K562 (cell line): ENCODE measurements around the gene TMTC2.

Source experiments
- BCOR ChIP-seq: fragments of 450-650 bp; IDR thresholded peaks from 2 replicates; pipeline ENCODE4 v1.6.1; 2016
- IRF2 ChIP-seq: sonication (generic); formaldehyde crosslinking; IDR thresholded peaks from 2 replicates; pipeline ENCODE4 v1.8.1; 2022; ENCODE audit warnings: mild to moderate bottlenecking, missing genetic modification reagents
- POLR2G ChIP-seq: fragments of 200-400 bp; formaldehyde crosslinking; IDR thresholded peaks from 2 replicates; pipeline ENCODE4 v1.6.1; 2017; ENCODE audit warnings: low read depth, mild to moderate bottlenecking, antibody characterized with exemption, low read length, moderate library complexity
- ZFX ChIP-seq: sonication (generic); formaldehyde crosslinking; IDR thresholded peaks from 2 replicates; pipeline ENCODE4 v1.8.0; 2022; ENCODE audit warnings: mild to moderate bottlenecking, missing genetic modification reagents, moderate library complexity
- TF ChIP-seq, protein P1 (sequence below), 3 experiments: IDR thresholded peaks in 2 of 3; conservative IDR thresholded peaks in 1 of 3; 2 replicates each; pipeline ENCODE4 v1.5.1; 2011 to 2012; ENCODE audit warnings: low read length in 3 of 3, mild to moderate bottlenecking in 3 of 3, control low read depth in 2 of 3, improper control_type of control experiment in 1 of 3, inconsistent platforms in 1 of 3, low read depth in 1 of 3, mixed read lengths in 1 of 3, moderate library complexity in 1 of 3; ENCODE audit not compliant: insufficient read depth in 2 of 3
- TF ChIP-seq, protein P2 (sequence below), 2 experiments: fragments of 450-650 bp in 1 of 2; sonication (generic) in 1 of 2; formaldehyde crosslinking in 1 of 2; IDR thresholded peaks in 1 of 2; conservative IDR thresholded peaks in 1 of 2; 2 replicates each; pipeline versions ENCODE4 v1.6.1 to v1.8.1; 2016 to 2023; ENCODE audit warnings: mild to moderate bottlenecking in 2 of 2, moderate library complexity in 2 of 2, inconsistent platforms in 1 of 2, missing genetic modification reagents in 1 of 2

DNA sequence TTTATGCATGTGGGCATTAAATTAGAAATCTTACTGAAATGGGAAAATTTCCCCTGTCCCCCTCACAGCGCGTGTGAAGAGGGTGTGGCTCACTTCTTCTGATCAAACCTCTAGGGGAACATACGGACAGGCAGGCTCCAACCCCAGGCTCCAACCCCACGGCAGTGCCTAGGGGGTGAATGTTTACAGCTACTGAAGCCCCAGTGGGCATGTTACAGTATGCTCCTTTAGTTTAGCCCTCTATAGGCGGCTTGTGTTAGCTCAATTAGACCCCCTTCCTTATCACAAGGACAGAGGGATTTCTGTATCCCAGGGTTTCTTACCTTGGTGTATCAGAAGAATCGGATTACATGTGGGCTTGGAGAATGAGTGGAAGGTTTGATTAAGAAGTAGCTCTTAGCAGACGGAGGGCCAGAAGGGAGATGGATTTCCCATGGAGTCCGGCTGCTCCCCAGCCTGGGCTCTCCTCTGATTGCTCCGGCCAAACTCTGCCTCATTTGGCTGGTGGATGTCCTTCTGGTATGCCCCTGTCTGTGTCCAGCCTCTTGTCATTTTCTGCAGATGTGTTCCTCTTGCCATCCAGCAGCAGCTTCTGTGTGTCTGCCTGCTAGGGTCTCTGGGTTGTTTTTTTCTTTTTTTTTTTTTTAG, 223.7 kb downstream of the TMTC2 start:
- TF ChIP-seq, protein P1, sequence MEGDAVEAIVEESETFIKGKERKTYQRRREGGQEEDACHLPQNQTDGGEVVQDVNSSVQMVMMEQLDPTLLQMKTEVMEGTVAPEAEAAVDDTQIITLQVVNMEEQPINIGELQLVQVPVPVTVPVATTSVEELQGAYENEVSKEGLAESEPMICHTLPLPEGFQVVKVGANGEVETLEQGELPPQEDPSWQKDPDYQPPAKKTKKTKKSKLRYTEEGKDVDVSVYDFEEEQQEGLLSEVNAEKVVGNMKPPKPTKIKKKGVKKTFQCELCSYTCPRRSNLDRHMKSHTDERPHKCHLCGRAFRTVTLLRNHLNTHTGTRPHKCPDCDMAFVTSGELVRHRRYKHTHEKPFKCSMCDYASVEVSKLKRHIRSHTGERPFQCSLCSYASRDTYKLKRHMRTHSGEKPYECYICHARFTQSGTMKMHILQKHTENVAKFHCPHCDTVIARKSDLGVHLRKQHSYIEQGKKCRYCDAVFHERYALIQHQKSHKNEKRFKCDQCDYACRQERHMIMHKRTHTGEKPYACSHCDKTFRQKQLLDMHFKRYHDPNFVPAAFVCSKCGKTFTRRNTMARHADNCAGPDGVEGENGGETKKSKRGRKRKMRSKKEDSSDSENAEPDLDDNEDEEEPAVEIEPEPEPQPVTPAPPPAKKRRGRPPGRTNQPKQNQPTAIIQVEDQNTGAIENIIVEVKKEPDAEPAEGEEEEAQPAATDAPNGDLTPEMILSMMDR (IDR thresholded peaks at IDR 0.05 in 2 of 3, conservative IDR thresholded peaks at IDR 0.05 in 1 of 3; ENCODE audit: insufficient read depth in 2 of 3, low read depth in 1 of 3, low read length in 3 of 3) = no peak
- TF ChIP-seq IRF2 (CRISPR knock-in tag) = no peak
- TF ChIP-seq POLR2G = no peak
- no peak for TF ChIP-seq BCOR
- TF ChIP-seq ZFX (CRISPR knock-in tag) = no peak
- TF ChIP-seq, protein P2, sequence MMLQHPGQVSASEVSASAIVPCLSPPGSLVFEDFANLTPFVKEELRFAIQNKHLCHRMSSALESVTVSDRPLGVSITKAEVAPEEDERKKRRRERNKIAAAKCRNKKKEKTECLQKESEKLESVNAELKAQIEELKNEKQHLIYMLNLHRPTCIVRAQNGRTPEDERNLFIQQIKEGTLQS (IDR thresholded peaks at IDR 0.05) = no peak
- TF ChIP-seq, protein P2 (CRISPR knock-in tag; conservative IDR thresholded peaks at IDR 0.05) = no peak
